HG02885 (cell line): Measurements from ENCODE around the gene FOXC2.

Experiments used
- ATAC-seq: cut with Tn5 transposase; IDR thresholded peaks from one replicate; pipeline ENCODE4 v1.9.1; 2021; ENCODE audit warnings: mild to moderate bottlenecking; ENCODE audit not compliant: unreplicated experiment, poor library complexity

FOXC2 gene

GRCh38 chr16:86531641-86532525 lies 34.7 kb upstream of the FOXC2 start:
- ATAC-seq, result no peak

- no peak for ATAC-seq
These were observed 34.2 kb upstream of the FOXC2 start for GRCh38 chr16:86532526-86532815.

- ATAC-seq, result no peak
These were observed 33.6 kb upstream of the FOXC2 start for GRCh38 chr16:86533076-86533475.

- no peak for ATAC-seq
These were observed 32.8 kb upstream of the FOXC2 start for GRCh38 chr16:86533767-86534351.

GRCh38 chr16:86534779-86535615 lies 31.6 kb upstream of the FOXC2 start:
- no peak for ATAC-seq

- no peak for ATAC-seq
These were observed 30.0 kb upstream of the FOXC2 start for GRCh38 chr16:86536621-86537020.

GRCh38 chr16:86537486-86537885 lies 29.1 kb upstream of the FOXC2 start:
- no peak for ATAC-seq

- ATAC-seq, result no peak
These were observed 28.3 kb upstream of the FOXC2 start for GRCh38 chr16:86538196-86538780.

GRCh38 chr16:86540894-86541293 lies 25.7 kb upstream of the FOXC2 start:
- no peak for ATAC-seq

- no peak for ATAC-seq
These were observed 25.1 kb upstream of the FOXC2 start for GRCh38 chr16:86541560-86541959.

- ATAC-seq, result no peak
These were observed 23.6 kb upstream of the FOXC2 start for GRCh38 chr16:86542756-86543750.

GRCh38 chr16:86545481-86545880 lies 21.1 kb upstream of the FOXC2 start:
- no peak for ATAC-seq

GRCh38 chr16:86545954-86546637 lies 20.5 kb upstream of the FOXC2 start:
- ATAC-seq, result no peak

GRCh38 chr16:86546638-86547013 lies 20.0 kb upstream of the FOXC2 start:
- no peak for ATAC-seq

- no peak for ATAC-seq
These were observed 19.3 kb upstream of the FOXC2 start for GRCh38 chr16:86547286-86547685.

- no peak for ATAC-seq
These were observed 17.3 kb upstream of the FOXC2 start for GRCh38 chr16:86549076-86549892.

- no peak for ATAC-seq
These were observed 16.8 kb upstream of the FOXC2 start for GRCh38 chr16:86549893-86550190.

- no peak for ATAC-seq
These were observed 16.3 kb upstream of the FOXC2 start for GRCh38 chr16:86550281-86550680.

GRCh38 chr16:86553356-86553755 lies 13.3 kb upstream of the FOXC2 start:
- ATAC-seq, result no peak
